ENCODE results near the gene IQSEC1.

The IQSEC1 gene

GRCh38 chr3:13086531-13086981 lies 13.3 kb upstream of the IQSEC1 start:
- no peak for TF ChIP-seq CTCF (IDR thresholded peaks at IDR 0.05)

DNA sequence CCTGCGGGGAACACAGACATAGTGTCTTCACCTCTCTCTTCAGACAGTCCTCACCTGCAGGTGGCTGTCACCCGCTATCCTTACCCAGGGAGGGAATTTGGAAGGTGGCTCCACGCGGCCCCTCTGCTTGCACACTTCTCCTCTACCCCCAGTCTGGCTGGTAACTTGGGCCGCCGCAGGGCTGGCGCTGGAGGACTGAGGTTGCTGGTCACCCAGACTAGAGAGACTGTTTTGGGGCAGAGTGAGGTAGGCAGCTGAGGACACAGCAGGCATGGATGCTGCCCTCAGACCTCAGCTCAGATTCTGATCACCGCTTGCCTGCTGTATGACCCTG lies 12.6 kb upstream of the IQSEC1 start:
- TF ChIP-seq CTCF (IDR thresholded peaks at IDR 0.05): no peak

- TF ChIP-seq CTCF (IDR thresholded peaks at IDR 0.05): no peak
These were observed 12.0 kb upstream of the IQSEC1 start for GRCh38 chr3:13085081-13085845.

DNA sequence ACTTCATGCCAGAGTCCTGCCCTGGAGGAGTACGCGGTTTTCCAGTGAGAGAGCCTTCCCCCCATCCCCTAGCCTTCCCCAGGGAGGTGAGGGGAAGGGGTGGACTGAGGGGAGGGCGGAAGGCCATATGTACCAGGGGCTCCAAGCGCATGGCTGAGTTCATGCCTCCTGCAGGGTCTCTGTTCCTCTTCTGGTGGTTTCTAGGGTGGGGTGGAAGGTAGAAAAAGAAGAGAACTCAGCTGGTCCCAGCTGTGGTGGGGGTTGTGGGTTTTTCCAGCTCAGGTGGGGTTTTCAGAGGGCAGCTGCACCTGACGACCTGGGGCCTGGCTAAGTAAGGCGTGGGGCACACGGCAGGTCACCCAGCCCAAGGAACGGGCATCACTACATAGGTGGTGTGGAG lies 10.7 kb upstream of the IQSEC1 start:
- TF ChIP-seq CTCF (IDR thresholded peaks at IDR 0.05): no peak

- TF ChIP-seq CTCF (IDR thresholded peaks at IDR 0.05): no peak
These were observed 10.0 kb upstream of the IQSEC1 start for GRCh38 chr3:13083254-13083653.

DNA sequence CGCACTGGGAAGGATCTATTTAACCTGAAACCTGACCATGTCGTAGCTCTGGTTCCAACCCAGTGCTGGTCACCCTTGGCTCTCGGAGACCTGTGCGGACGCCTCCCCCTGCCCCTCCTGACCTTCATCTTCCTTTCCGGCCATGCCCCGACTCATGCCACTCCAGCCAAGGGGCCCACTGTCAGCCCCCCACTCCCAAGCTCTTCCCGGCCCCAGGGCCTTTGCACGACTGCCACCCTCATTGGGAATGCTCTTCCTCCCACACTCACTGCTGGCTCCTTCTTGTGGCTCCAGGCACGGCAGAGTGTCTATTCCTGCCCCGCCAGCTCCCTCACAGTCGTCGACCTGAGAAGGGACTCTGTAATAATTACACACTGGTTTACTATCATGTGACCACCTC lies 9.4 kb upstream of the IQSEC1 start:
- TF ChIP-seq CTCF (IDR thresholded peaks at IDR 0.05): no peak

GRCh38 chr3:13081603-13082360 lies 8.6 kb upstream of the IQSEC1 start:
- no peak for TF ChIP-seq CTCF (IDR thresholded peaks at IDR 0.05)
